NB4 (cell line): ENCODE results near the gene C2CD4D.

Experiments used
- CTCF ChIP-seq: IDR thresholded peaks from one replicate; pipeline ENCODE4 v1.5.1; 2012; ENCODE audit warnings: low read depth, low read length
- MYC ChIP-seq: IDR thresholded peaks from 2 replicates; pipeline ENCODE4 v1.6.1; 2011; ENCODE audit warnings: low read depth, low read length
- POLR2A ChIP-seq: IDR thresholded peaks from 2 replicates; pipeline ENCODE4 v1.6.1; 2011; ENCODE audit warnings: mild to moderate bottlenecking; ENCODE audit not compliant: insufficient read length; ENCODE audit errors: extremely low read depth

GRCh38 chr1:151815716-151816327, 23.8 kb downstream of the C2CD4D start:
- TF ChIP-seq POLR2A (no peak), CTCF (no peak), MYC (no peak)
